Fibroblast of mammary gland (primary cell): Measurements from ENCODE around the gene BICD2.
A peak's percentile ranks its signal among the peaks of the same experiment; 100 is the strongest.

Source experiments
- DNase-seq: peaks from one replicate; pipeline ENCODE4 v3.0.0-alpha.2; 2010; ENCODE audit warnings: low read depth
- H3K4me3 ChIP-seq: 2 replicates; pipeline ENCODE4 v1.5.1; 2011; ENCODE audit warnings: low read depth, mild to moderate bottlenecking, low read length, moderate library complexity; ENCODE audit not compliant: control insufficient read depth
- TF ChIP-seq, protein P1 (sequence below): conservative IDR thresholded peaks from 2 replicates; pipeline ENCODE4 v1.5.1; 2011; ENCODE audit warnings: low read depth, low read length, inconsistent platforms; ENCODE audit not compliant: control insufficient read depth, insufficient read depth

The BICD2 gene

DNA sequence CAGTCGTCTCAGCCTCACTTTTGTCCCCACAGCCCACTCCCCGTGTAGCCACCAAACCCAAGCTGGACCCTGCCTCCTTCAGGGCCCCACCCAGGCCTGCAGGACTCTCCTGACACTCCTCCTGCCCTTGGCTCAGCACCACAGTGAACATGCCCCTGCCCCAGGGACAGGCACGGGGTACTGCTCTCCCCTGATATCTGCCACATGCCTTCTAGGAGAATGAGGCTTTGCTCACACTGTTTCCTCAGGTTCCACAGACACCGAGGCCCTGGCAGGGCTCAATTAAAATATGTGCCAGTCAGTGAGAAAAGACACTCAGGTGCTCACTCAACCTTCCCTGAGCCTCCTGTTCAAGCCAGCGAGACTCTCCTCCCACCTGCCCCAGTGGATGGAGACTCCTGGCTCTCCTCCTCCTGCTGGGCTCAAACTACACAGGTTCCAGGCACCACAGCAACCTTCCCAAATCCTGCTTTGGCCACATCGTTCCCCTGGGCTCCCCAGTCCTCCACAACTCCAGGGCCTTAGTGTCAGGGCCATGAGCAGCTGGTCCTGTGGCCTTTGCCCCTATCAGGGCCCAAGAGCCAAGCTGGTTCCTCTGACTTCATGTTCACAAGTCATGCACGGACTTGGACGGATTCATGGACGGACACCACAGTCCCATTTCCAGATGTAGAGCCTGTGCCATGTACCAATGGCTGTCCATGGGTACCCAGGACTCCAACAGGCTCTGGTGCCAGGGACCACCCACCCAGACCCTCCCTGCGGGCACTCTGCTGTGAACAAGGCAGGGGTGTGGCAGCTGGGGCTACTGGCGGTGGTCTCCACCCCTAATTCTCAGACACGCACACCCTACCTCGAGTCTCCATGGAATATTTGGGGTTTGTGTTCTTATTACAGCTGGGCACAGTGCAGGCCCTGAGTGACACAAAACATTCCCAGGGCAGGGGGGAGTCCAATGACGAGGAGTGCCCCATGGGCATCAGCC lies 36.6 kb downstream of the BICD2 start:
- no peak overlapping the region for H3K4me3 ChIP-seq
- no peak for DNase-seq
- TF ChIP-seq, protein P1, sequence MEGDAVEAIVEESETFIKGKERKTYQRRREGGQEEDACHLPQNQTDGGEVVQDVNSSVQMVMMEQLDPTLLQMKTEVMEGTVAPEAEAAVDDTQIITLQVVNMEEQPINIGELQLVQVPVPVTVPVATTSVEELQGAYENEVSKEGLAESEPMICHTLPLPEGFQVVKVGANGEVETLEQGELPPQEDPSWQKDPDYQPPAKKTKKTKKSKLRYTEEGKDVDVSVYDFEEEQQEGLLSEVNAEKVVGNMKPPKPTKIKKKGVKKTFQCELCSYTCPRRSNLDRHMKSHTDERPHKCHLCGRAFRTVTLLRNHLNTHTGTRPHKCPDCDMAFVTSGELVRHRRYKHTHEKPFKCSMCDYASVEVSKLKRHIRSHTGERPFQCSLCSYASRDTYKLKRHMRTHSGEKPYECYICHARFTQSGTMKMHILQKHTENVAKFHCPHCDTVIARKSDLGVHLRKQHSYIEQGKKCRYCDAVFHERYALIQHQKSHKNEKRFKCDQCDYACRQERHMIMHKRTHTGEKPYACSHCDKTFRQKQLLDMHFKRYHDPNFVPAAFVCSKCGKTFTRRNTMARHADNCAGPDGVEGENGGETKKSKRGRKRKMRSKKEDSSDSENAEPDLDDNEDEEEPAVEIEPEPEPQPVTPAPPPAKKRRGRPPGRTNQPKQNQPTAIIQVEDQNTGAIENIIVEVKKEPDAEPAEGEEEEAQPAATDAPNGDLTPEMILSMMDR, result no peak

DNA sequence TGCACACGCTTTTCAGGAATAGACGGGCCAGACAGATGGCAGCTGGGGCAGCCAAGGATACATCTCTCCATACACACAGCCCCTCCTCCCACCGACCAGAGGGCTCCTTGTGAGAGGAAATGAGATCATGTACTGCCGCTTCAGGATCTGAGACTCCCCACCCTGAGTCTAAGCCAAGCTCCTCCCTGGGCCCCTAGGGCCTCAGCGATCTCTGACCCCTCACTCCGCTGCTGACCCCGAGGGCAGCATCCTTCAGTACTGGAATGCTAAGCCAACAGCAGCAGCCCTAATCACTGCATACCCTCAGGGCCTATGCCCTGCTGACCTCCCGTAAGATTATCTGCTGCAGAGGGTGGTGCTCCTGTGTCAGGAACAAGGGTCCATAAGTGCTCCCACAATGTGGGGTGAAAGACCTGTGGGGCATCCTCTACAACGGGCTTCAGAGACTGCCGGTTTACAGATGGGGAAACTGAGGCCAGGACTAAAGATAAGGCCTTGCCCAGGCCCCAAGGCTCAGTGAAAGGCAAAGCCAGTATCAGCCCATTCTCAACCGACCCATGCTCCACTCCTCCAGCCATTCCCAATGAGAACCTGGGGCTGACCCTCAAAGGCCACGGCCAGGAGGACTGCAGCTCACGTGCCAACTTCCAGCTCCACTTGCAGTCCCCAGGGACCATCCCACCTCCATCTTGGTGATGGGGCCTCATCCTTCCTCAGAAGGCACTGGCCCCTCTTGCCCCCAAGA lies 37.5 kb downstream of the BICD2 start:
- no peak overlapping the region for H3K4me3 ChIP-seq
- TF ChIP-seq, protein P1, result no peak
- peak; percentile 38 for DNase-seq

DNA sequence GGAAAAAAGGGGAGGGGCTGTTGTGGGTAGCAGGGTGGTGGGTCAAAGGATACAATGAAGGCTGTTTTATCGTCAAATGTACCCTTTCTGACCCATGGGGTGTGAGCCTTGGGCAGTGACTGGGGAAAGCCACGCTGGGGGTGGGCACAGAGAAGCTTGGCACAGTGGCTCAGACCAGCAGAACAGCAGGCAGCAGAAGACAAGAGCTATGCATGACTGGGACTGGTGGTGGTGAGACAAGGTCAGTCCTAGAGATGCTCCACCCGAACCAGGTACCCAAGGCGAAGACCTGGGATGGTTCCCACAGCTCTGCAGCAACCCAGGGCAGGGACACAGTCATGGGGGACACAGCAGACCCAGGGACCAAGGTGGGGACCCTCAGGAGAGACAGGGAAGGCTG lies 38.3 kb downstream of the BICD2 start:
- no peak overlapping the region for H3K4me3 ChIP-seq
- no peak for DNase-seq
- TF ChIP-seq, protein P1, result no peak

DNA sequence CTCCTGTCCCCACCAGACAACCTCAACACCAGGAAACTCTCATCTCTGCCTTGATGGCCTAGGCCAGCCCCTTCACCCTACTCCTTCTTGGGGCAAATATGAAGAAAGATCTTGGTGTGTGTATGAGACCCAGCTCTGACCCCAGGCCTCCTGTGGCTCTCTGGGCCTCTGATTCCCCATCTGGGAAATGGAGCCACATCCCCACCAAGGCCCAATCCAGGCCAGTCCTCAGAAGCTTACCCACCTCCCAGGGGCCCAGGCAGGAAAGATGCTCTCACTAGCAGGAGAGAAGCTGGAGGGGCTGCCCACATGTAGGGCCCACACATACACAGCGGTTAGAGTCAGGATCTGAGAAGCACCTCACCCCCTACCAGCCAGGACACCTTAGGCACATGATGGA lies 38.9 kb downstream of the BICD2 start:
- no peak for DNase-seq
- H3K4me3 ChIP-seq, result no peak overlapping the region
- TF ChIP-seq, protein P1, result no peak

DNA sequence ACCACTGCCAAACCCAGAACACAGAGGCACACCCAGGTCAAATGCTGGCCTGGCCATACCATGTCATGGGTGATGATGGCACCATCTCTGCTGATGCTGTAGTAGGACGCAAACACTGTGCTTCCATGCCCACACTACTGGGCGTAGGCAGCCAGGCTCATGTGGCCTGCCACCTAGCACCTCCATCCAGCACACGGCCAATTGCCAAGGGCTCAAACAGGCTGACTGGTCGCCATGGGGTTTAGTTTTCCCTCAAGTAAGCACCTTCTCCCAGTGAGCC lies 39.4 kb downstream of the BICD2 start:
- TF ChIP-seq, protein P1, result no peak
- H3K4me3 ChIP-seq, result no peak overlapping the region
- no peak for DNase-seq

DNA sequence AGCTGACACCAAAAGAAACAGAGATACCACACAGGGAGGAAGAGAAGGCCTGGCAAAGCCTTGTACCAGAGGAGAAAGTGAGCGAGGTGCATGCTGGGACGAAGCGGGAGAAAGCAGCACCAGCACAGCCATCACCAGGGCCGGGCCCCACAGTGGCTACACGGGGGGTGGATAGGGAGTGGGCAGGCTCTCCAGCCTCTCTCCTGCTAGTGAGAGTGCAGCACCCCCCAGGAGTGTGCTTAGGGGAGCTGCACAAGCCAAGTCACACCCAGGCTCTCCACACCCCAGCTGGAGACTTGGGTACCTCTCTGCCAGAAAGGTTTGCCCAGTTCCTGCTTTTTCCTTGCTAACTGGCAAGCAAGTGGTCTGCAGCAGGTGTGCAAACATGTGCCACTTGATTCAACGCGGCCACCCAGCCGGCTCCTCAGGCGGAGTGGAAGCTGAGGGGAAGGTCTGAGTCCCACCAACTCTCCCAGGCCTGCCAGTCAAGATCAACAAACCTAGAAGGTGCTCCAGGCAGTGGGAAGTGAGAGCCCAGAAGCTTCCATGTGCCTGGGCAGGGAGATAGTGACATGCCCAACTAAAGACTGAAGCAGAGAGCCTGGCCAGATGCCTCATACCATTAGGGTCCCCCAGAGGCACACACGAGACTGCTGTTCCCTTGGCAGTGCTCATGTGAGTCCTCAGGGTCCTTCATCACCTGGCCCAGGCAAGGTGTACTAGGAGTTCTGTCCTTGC lies 39.9 kb downstream of the BICD2 start:
- no peak for DNase-seq
- H3K4me3 ChIP-seq, result no peak overlapping the region
- TF ChIP-seq, protein P1, result no peak
